Neural cell (in vitro differentiated cells): ENCODE results near the gene TMEM254. TPM values are rescaled to one million over a fixed set of nuclear protein-coding genes. Genes with fewer than 3 reads are reported as not detected.

Experiments
- H2AFZ ChIP-seq: fragments of 200-600, 300-800 bp; sonication (generic), shearing (Covaris generic); 2 replicates; pipeline ENCODE4 v1.6.0; 2014; ENCODE audit warnings: low read depth, mild to moderate bottlenecking, antibody characterized with exemption, low read length, moderate library complexity
- H3F3A ChIP-seq: fragments of 200-600 bp; shearing (Covaris generic); 2 replicates; pipeline ENCODE4 v1.6.1; 2016; ENCODE audit warnings: mild to moderate bottlenecking, moderate library complexity, mixed read lengths, antibody characterized with exemption, low read length; ENCODE audit not compliant: insufficient read depth, poor library complexity, severe bottlenecking
- H3K27ac ChIP-seq: fragments of 200-600, 300-800 bp; sonication (generic), shearing (Covaris generic); 2 replicates; pipeline ENCODE4 v1.5.1; 2014; ENCODE audit warnings: mild to moderate bottlenecking, low read length, moderate library complexity
- H3K27me3 ChIP-seq: fragments of 300-800, 200-600 bp; sonication (generic), shearing (Covaris generic); 2 replicates; pipeline ENCODE4 v1.6.0; 2014; ENCODE audit warnings: mild to moderate bottlenecking, low read depth, low read length, moderate library complexity; ENCODE audit not compliant: insufficient read depth
- H3K36me3 ChIP-seq: fragments of 300-800, 200-600 bp; sonication (generic), shearing (Covaris generic); 2 replicates; pipeline ENCODE4 v1.5.1; 2014; ENCODE audit warnings: mild to moderate bottlenecking, antibody characterized with exemption, low read length, moderate library complexity; ENCODE audit not compliant: insufficient read depth
- H3K4me2 ChIP-seq: fragments of 300-800, 200-600 bp; sonication (generic), shearing (Covaris generic); 2 replicates; pipeline ENCODE4 v1.6.0; 2014; ENCODE audit warnings: mild to moderate bottlenecking, low read length
- H3K4me3 ChIP-seq: fragments of 300-800, 200-600 bp; sonication (generic), shearing (Covaris generic); 2 replicates; pipeline ENCODE4 v1.5.1; 2014; ENCODE audit warnings: mild to moderate bottlenecking, low read length, moderate library complexity
- H3K79me2 ChIP-seq: fragments of 200-600 bp; shearing (Covaris generic); replicated peaks from 2 replicates; pipeline ENCODE4 v1.6.0; 2014; ENCODE audit warnings: mild to moderate bottlenecking, low read length, moderate library complexity; ENCODE audit not compliant: insufficient read depth
- H3K9ac ChIP-seq: fragments of 300-800, 200-600 bp; sonication (generic), shearing (Covaris generic); 2 replicates; pipeline ENCODE4 v1.6.1; 2016; ENCODE audit warnings: mild to moderate bottlenecking, low read length, mixed read lengths
- H3K9me2 ChIP-seq: fragments of 200-600 bp; shearing (Covaris generic); 2 replicates; pipeline ENCODE4 v1.6.1; 2016; ENCODE audit warnings: mild to moderate bottlenecking, low read length, mixed read lengths; ENCODE audit not compliant: insufficient read depth
- H3K9me3 ChIP-seq: fragments of 200-600, 300-800 bp; sonication (generic), shearing (Covaris generic); 2 replicates; pipeline ENCODE4 v1.6.1; 2016; ENCODE audit warnings: mild to moderate bottlenecking, mixed run types, low read length, moderate library complexity, mixed read lengths
- H4K20me1 ChIP-seq: fragments of 200-600 bp; shearing (Covaris generic); 2 replicates; pipeline ENCODE4 v1.6.1; 2016; ENCODE audit warnings: mild to moderate bottlenecking, mixed run types; ENCODE audit not compliant: insufficient read depth
- EP300 ChIP-seq: fragments of 450-650 bp; conservative IDR thresholded peaks from 2 replicates; pipeline ENCODE4 v1.6.1; 2014; ENCODE audit warnings: antibody characterized with exemption, mild to moderate bottlenecking, moderate library complexity; ENCODE audit not compliant: poor library complexity, severe bottlenecking
- EZH2 ChIP-seq: fragments of 200-600, 300-800 bp; shearing (Covaris generic), sonication (generic); IDR thresholded peaks from 2 replicates; pipeline ENCODE4 v1.6.1; 2014; ENCODE audit warnings: antibody characterized with exemption, low read length, borderline replicate concordance, mild to moderate bottlenecking; ENCODE audit not compliant: insufficient read depth, poor library complexity, severe bottlenecking
- MXI1 ChIP-seq: fragments of 450-650 bp; conservative IDR thresholded peaks from 2 replicates; pipeline ENCODE4 v1.6.1; 2014; ENCODE audit warnings: antibody characterized with exemption, mild to moderate bottlenecking; ENCODE audit not compliant: poor library complexity, severe bottlenecking
- POLR2AphosphoS5 ChIP-seq: IDR thresholded peaks from 2 replicates; pipeline ENCODE4 v1.6.1; 2012
- RAD21 ChIP-seq: fragments of 450-650 bp; conservative IDR thresholded peaks from 2 replicates; pipeline ENCODE4 v1.6.1; 2014; ENCODE audit warnings: antibody characterized with exemption, mild to moderate bottlenecking, moderate library complexity
- SMC3 ChIP-seq: fragments of 450-650 bp; conservative IDR thresholded peaks from 2 replicates; pipeline ENCODE4 v1.6.1; 2014; ENCODE audit warnings: antibody characterized with exemption, mild to moderate bottlenecking, moderate library complexity; ENCODE audit not compliant: poor library complexity
- TAF1 ChIP-seq: IDR thresholded peaks from 2 replicates; pipeline ENCODE4 v1.6.1; 2012; ENCODE audit warnings: low read depth
- polyA plus RNA-seq: library from polyadenylated mRNA; depleted of rRNA; stranded (reverse); fragments of >200 nt; gene quantifications from 2 replicates; pipeline ENCODE4 v1.2.3, GENCODE V29; 2014
- TF ChIP-seq, protein P1 (sequence below): fragments of 450-650 bp; IDR thresholded peaks from 2 replicates; pipeline ENCODE4 v1.5.1; 2014; ENCODE audit warnings: antibody characterized with exemption, mild to moderate bottlenecking, moderate library complexity; ENCODE audit not compliant: poor library complexity, severe bottlenecking
- TF ChIP-seq, protein P2 (sequence below): IDR thresholded peaks from 2 replicates; pipeline ENCODE4 v1.6.1; 2012; ENCODE audit warnings: borderline replicate concordance

Gene TMEM254
- polyA plus RNA-seq, 1 donor from 2014 or later, result 24.3 TPM

DNA sequence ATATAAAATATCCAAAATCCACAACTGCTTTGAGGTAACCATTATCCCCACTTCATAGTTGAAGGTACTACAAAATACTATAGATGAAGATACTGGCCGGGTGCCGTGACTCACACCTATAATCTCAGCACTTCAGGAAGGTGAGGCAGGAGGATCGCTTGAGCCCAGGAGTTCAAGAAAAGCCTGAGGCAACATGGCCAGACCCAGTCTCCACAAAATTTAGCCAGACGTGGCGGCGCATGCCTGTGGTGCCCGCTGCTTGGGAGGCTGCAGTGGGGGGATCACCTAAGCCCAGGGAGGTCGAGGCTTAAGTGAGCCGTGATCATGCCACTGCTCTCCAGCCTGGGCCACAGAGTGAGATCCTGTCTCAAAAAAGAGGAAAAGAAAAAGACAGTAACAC lies 21.7 kb downstream of the TMEM254 start:
- H3K4me2 ChIP-seq, result no peak overlapping the region
- no peak overlapping the region for H2AFZ ChIP-seq
- no peak overlapping the region for H3K27ac ChIP-seq
- no peaks in the 10 kb centered on the region for H3K9me3 ChIP-seq
- H3K79me2 ChIP-seq, result no peaks in the 10 kb centered on the region
- H3K4me3 ChIP-seq, result no peak overlapping the region
- no peaks in the 10 kb centered on the region for H3K9me2 ChIP-seq
- no peaks in the 10 kb centered on the region for H3F3A ChIP-seq
- TF ChIP-seq POLR2AphosphoS5 (no peak), EP300 (no peak), SMC3 (no peak), MXI1 (no peak)
- no peaks in the 10 kb centered on the region for H3K36me3 ChIP-seq
- H4K20me1 ChIP-seq, result no peaks in the 10 kb centered on the region
- no peaks in the 10 kb centered on the region for H3K27me3 ChIP-seq
- no peak overlapping the region for H3K9ac ChIP-seq

DNA sequence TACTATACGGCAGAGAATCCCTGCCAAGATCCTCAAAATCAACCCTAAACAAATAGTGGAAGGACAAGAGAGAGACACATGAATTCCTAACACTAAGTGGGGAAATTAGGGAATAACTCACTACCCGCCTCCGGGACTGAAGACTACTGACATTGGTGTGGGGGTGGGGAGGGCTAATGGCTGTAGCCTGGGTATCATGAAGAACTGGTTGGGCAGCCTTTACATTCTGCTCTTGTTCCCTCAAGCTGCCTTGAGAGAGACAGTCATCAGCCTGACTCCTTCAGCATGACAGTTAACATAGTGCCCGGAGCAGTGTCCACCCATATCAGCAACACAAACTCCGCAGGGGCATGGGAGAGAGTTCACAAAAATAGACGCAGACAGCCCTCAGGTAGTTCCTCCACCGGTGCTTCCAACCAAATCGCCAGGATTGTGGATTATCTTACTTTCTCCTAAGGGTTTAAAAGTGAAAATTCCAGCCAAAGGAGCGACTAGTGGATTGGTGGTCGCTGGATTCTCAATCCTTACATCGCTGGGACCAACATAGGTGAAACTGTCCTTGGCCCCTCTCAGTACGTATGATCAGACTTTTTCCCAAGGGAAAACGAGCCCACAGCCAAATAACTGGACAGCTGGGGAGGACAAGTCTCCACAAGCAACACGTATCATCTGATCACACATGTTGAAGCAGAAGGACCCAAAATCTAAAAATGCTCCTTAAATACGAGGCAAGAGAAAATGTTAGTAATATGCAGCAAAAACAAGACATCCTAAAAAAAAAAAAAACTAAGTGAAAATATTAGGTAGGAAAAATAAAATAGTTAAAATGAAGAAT lies 22.6 kb downstream of the TMEM254 start:
- no peak for TF ChIP-seq MXI1
- TF ChIP-seq EP300, result no peak
- TF ChIP-seq, protein P1, sequence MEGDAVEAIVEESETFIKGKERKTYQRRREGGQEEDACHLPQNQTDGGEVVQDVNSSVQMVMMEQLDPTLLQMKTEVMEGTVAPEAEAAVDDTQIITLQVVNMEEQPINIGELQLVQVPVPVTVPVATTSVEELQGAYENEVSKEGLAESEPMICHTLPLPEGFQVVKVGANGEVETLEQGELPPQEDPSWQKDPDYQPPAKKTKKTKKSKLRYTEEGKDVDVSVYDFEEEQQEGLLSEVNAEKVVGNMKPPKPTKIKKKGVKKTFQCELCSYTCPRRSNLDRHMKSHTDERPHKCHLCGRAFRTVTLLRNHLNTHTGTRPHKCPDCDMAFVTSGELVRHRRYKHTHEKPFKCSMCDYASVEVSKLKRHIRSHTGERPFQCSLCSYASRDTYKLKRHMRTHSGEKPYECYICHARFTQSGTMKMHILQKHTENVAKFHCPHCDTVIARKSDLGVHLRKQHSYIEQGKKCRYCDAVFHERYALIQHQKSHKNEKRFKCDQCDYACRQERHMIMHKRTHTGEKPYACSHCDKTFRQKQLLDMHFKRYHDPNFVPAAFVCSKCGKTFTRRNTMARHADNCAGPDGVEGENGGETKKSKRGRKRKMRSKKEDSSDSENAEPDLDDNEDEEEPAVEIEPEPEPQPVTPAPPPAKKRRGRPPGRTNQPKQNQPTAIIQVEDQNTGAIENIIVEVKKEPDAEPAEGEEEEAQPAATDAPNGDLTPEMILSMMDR, result no peak
- TF ChIP-seq TAF1, result no peak
- TF ChIP-seq SMC3, result no peak
- TF ChIP-seq, protein P2, sequence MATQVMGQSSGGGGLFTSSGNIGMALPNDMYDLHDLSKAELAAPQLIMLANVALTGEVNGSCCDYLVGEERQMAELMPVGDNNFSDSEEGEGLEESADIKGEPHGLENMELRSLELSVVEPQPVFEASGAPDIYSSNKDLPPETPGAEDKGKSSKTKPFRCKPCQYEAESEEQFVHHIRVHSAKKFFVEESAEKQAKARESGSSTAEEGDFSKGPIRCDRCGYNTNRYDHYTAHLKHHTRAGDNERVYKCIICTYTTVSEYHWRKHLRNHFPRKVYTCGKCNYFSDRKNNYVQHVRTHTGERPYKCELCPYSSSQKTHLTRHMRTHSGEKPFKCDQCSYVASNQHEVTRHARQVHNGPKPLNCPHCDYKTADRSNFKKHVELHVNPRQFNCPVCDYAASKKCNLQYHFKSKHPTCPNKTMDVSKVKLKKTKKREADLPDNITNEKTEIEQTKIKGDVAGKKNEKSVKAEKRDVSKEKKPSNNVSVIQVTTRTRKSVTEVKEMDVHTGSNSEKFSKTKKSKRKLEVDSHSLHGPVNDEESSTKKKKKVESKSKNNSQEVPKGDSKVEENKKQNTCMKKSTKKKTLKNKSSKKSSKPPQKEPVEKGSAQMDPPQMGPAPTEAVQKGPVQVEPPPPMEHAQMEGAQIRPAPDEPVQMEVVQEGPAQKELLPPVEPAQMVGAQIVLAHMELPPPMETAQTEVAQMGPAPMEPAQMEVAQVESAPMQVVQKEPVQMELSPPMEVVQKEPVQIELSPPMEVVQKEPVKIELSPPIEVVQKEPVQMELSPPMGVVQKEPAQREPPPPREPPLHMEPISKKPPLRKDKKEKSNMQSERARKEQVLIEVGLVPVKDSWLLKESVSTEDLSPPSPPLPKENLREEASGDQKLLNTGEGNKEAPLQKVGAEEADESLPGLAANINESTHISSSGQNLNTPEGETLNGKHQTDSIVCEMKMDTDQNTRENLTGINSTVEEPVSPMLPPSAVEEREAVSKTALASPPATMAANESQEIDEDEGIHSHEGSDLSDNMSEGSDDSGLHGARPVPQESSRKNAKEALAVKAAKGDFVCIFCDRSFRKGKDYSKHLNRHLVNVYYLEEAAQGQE, result no peak
- TF ChIP-seq POLR2AphosphoS5, result no peak
- TF ChIP-seq RAD21, result no peak
- no peak for TF ChIP-seq EZH2
- H3K4me2 ChIP-seq, result no peak overlapping the region
- no peak overlapping the region for H2AFZ ChIP-seq

More for the DNA sequence above, 22.6 kb downstream of the TMEM254 start:
- no peaks in the 10 kb centered on the region for H4K20me1 ChIP-seq
- H3K9me2 ChIP-seq, result no peaks in the 10 kb centered on the region
- no peaks in the 10 kb centered on the region for H3K27me3 ChIP-seq
- no peaks in the 10 kb centered on the region for H3K79me2 ChIP-seq
- H3K9ac ChIP-seq, result no peak overlapping the region
- no peaks in the 10 kb centered on the region for H3K36me3 ChIP-seq
- H3F3A ChIP-seq, result no peaks in the 10 kb centered on the region
- no peak overlapping the region for H3K27ac ChIP-seq
- no peaks in the 10 kb centered on the region for H3K9me3 ChIP-seq
- no peak overlapping the region for H3K4me3 ChIP-seq
